HG02678 (cell line): ENCODE measurements around the gene CMTM1.
A peak's percentile ranks its signal among the peaks of the same experiment; 100 is the strongest.

Experiments
- ATAC-seq: cut with Tn5 transposase; IDR thresholded peaks from one replicate; pipeline ENCODE4 v1.9.1; 2021; ENCODE audit warnings: mild to moderate bottlenecking, moderate library complexity; ENCODE audit not compliant: unreplicated experiment

The CMTM1 gene

GRCh38 chr16:66537236-66537635 is 29.0 kb upstream of the CMTM1 start:
- ATAC-seq, result no peak

- ATAC-seq, result no peak
These were observed 27.3 kb upstream of the CMTM1 start for GRCh38 chr16:66538910-66539309.

- peak; percentile 64 for ATAC-seq
These were observed 26.4 kb upstream of the CMTM1 start for GRCh38 chr16:66539623-66540469.

- ATAC-seq, result no peak
These were observed 24.6 kb upstream of the CMTM1 start for GRCh38 chr16:66541388-66542355.

GRCh38 chr16:66542396-66542795 is 23.8 kb upstream of the CMTM1 start:
- no peak for ATAC-seq

GRCh38 chr16:66543541-66543940 is 22.7 kb upstream of the CMTM1 start:
- no peak for ATAC-seq

GRCh38 chr16:66544016-66544757 is 22.1 kb upstream of the CMTM1 start:
- ATAC-seq, result no peak

GRCh38 chr16:66547101-66547989 is 18.9 kb upstream of the CMTM1 start:
- no peak for ATAC-seq

GRCh38 chr16:66548068-66548467 is 18.2 kb upstream of the CMTM1 start:
- ATAC-seq, result no peak

- no peak for ATAC-seq
These were observed 17.4 kb upstream of the CMTM1 start for GRCh38 chr16:66548868-66549267.

- ATAC-seq, result peak; percentile 34
These were observed 16.7 kb upstream of the CMTM1 start, which contains the start of gene TK2 for GRCh38 chr16:66549284-66550131. TK2 (minus strand) TSS chr16:66550122; CDS start chr16:66550061, 61 bp downstream.

- no peak for ATAC-seq
These were observed 14.9 kb upstream of the CMTM1 start for GRCh38 chr16:66551348-66551759.

- no peak for ATAC-seq
These were observed 14.4 kb upstream of the CMTM1 start for GRCh38 chr16:66551788-66552285.

- peak; percentile 69 for ATAC-seq
These were observed 13.7 kb upstream of the CMTM1 start, which contains the start of gene CKLF for GRCh38 chr16:66552286-66553177. CKLF (plus strand) TSS chr16:66552576; CDS start chr16:66552716, 140 bp downstream.

GRCh38 chr16:66553223-66553622 is 13.0 kb upstream of the CMTM1 start:
- no peak for ATAC-seq

- no peak for ATAC-seq
These were observed 12.2 kb upstream of the CMTM1 start for GRCh38 chr16:66554021-66554420.

- no peak for ATAC-seq
These were observed 11.7 kb upstream of the CMTM1 start for GRCh38 chr16:66554495-66554894.

- no peak for ATAC-seq
These were observed 6.1 kb upstream of the CMTM1 start for GRCh38 chr16:66560107-66560506.
